Measurements from ENCODE around the gene RBM20. TPM values are rescaled to one million over a fixed set of nuclear protein-coding genes. Genes with fewer than 3 reads are reported as not detected.

RBM20 gene
- total and polyA plus RNA-seq, 10 of the 15 experiments (the other 5 are each of a cell fraction or from before 2014, with no cell fraction given) = 0.04 to 0.26 (median 0.15) TPM

DNA sequence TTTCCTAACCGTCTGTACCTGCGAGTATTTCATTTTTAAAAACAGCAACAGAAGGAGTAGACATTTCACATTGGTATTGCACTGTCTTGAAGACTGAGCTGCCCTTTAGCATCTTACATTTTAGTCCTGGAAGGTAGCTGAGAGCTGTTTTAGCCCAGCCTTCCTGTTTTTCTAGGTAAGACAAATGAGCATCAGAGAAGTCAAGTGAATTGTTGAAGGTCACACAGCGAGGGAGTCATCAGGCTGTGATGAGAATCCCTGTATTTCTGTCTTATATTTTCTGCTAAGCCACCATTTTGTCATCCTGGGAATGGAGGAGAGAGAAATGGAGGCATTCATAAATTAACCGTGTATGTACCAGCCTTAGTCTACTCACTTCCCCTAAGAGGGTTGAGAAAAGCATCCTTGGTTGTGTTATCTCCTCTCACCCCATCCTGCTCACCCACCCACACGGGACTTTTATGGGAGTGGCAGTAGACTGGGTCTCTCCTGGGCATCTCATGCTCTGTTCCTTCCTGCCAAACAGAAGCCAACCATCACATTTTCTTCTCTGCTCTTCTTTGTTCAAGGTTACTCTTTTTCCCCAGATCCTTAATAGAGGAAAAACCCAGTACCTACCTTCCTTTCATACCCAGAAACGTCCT lies 8.5 kb downstream of the RBM20 start:
- intact Hi-C loops (cut with micrococcal nuclease; ENCODE audit: unreplicated experiment) = loop anchor here (10.0 kb wide), 1 partner anchor 62 kb away; no protein-coding TSS in a partner anchor
- 31% methylated on average over 6 of the region's 6 CpGs for WGBS (ENCODE audit: insufficient coverage, insufficient replicate concordance, low lambda C conversion rate, missing lambda C conversion rate)
- ChIA-PET RAD21 (ENCODE audit: unreplicated experiment) (interaction anchor here (0.7 to 1.2 kb wide), 2 partner anchors 9 to 14 kb away, joined by 4 read pairs; no protein-coding TSS in a partner anchor), CTCF (interaction anchor here (0.7 to 0.9 kb wide), 2 partner anchors 23 to 42 kb away, joined by 3 read pairs; no protein-coding TSS in a partner anchor), SMC1A (ENCODE audit: uncharacterized antibody, unreplicated experiment) (interaction anchor here (0.9 to 1.5 kb wide), 5 partner anchors 11 to 37 kb away, joined by 3 to 7 read pairs (median 4); no protein-coding TSS in a partner anchor), POLR2A (interaction anchor here (0.7 kb wide), 1 partner anchor 45 kb away, joined by 3 read pairs; no protein-coding TSS in a partner anchor)
- no peaks in the 10 kb centered on the region for H3K36me3 ChIP-seq (ENCODE audit: control insufficient read depth in 2 of 2, insufficient read depth in 2 of 2, low read length in 1 of 2)
- ATAC-seq = peak; percentile 70
- no peak for DNase-seq (ENCODE audit: low read depth, low spot score)
- no TSS peak for BruUV-seq (replicated peaks)
- H3K4me3 ChIP-seq = no peak overlapping the region
- H3K27me3 ChIP-seq (replicated peaks in 1 of 2; ENCODE audit: control insufficient read depth in 2 of 2, insufficient read depth in 2 of 2, low read length in 1 of 2) = no peaks in the 10 kb centered on the region
- no peaks in the 10 kb centered on the region; the same call in 2 of the 3 replicates for H3K9me3 ChIP-seq (replicated peaks; ENCODE audit: control insufficient read depth, insufficient read depth, low read length)
- H2AFZ ChIP-seq (ENCODE audit: control insufficient read depth, low read depth, low read length) = no peak overlapping the region
- H3K79me2 ChIP-seq (ENCODE audit: control insufficient read depth, insufficient read depth, low read length) = no peaks in the 10 kb centered on the region
- no peak overlapping the region for H3K27ac ChIP-seq (ENCODE audit: control insufficient read depth, insufficient read depth)
- no peak for TF ChIP-seq ZBED1 (IDR thresholded peaks at IDR 0.05; ENCODE audit: borderline replicate concordance)
- no peak overlapping the region for H3K4me2 ChIP-seq (ENCODE audit: control insufficient read depth, insufficient read depth)
- no peaks in the 10 kb centered on the region for H4K20me1 ChIP-seq (ENCODE audit: control insufficient read depth, insufficient read depth)
- in situ Hi-C loops (cut with MboI) = no loop called here
- H3K9ac ChIP-seq (ENCODE audit: control insufficient read depth, insufficient read depth, low read length) = no peak overlapping the region
- peaks cover 11% of the 10 kb centered on the region for H3K4me1 ChIP-seq (ENCODE audit: control insufficient read depth, insufficient read depth, low read length)
- no peak for FAIRE-seq

GRCh38 chr10:110655320-110655719 lies 11.2 kb downstream of the RBM20 start:
- CTCF ChIA-PET = interaction anchor here (0.6 kb wide), 1 partner anchor 205 kb away, joined by 5 read pairs; no protein-coding TSS in a partner anchor

More at GRCh38 chr10:110655320-110655719, 11.2 kb downstream of the RBM20 start:
- Histone ChIP-seq H3K79me2 (ENCODE audit: control insufficient read depth, insufficient read depth, low read length) (no peaks in the 10 kb centered on the region), H3K36me3 (ENCODE audit: control insufficient read depth in 2 of 2, insufficient read depth in 2 of 2, low read length in 1 of 2) (no peaks in the 10 kb centered on the region), H3K9ac (ENCODE audit: control insufficient read depth, insufficient read depth, low read length) (no peak overlapping the region), H3K4me3 (no peak overlapping the region), H3K9me3 (replicated peaks; ENCODE audit: control insufficient read depth, insufficient read depth, low read length) (no peaks in the 10 kb centered on the region; the same call in 2 of the 3 replicates), H4K20me1 (ENCODE audit: control insufficient read depth, insufficient read depth) (no peaks in the 10 kb centered on the region), H3K27me3 (replicated peaks in 1 of 2; ENCODE audit: control insufficient read depth in 2 of 2, insufficient read depth in 2 of 2, low read length in 1 of 2) (no peaks in the 10 kb centered on the region), H3K27ac (ENCODE audit: control insufficient read depth, insufficient read depth) (no peak overlapping the region), H3K4me2 (ENCODE audit: control insufficient read depth, insufficient read depth) (no peak overlapping the region), H2AFZ (ENCODE audit: control insufficient read depth, low read depth, low read length) (no peak overlapping the region), H3K4me1 (ENCODE audit: control insufficient read depth, insufficient read depth, low read length) (peaks cover 10% of the 10 kb centered on the region)
- TF ChIP-seq RELA (IDR thresholded peaks at IDR 0.05; ENCODE audit: borderline replicate concordance, partially characterized antibody) (no peak), RAD21 (IDR thresholded peaks at IDR 0.05; ENCODE audit: insufficient read depth, low read depth, low read length) (no peak), NFIC (IDR thresholded peaks at IDR 0.05; ENCODE audit: low read depth, low read length) (no peak), STAT1 (conservative IDR thresholded peaks at IDR 0.05) (no peak), BACH1 (IDR thresholded peaks at IDR 0.05; ENCODE audit: borderline replicate concordance) (no peak), NRF1 (conservative IDR thresholded peaks at IDR 0.05; ENCODE audit: low read depth, low read length) (no peak), FOXM1 (IDR thresholded peaks at IDR 0.05; ENCODE audit: low read depth, low read length) (no peak), BMI1 (IDR thresholded peaks at IDR 0.05; ENCODE audit: borderline replicate concordance) (no peak), PAX8 (IDR thresholded peaks at IDR 0.05) (no peak), BHLHE40 (IDR thresholded peaks at IDR 0.05; ENCODE audit: borderline replicate concordance in 1 of 2, low read depth in 2 of 2, low read length in 1 of 2) (no peak), BRCA1 (IDR thresholded peaks at IDR 0.05; ENCODE audit: low read depth, low read length) (no peak), DPF2 (IDR thresholded peaks at IDR 0.05) (no peak)
- TF ChIP-seq, protein P1, sequence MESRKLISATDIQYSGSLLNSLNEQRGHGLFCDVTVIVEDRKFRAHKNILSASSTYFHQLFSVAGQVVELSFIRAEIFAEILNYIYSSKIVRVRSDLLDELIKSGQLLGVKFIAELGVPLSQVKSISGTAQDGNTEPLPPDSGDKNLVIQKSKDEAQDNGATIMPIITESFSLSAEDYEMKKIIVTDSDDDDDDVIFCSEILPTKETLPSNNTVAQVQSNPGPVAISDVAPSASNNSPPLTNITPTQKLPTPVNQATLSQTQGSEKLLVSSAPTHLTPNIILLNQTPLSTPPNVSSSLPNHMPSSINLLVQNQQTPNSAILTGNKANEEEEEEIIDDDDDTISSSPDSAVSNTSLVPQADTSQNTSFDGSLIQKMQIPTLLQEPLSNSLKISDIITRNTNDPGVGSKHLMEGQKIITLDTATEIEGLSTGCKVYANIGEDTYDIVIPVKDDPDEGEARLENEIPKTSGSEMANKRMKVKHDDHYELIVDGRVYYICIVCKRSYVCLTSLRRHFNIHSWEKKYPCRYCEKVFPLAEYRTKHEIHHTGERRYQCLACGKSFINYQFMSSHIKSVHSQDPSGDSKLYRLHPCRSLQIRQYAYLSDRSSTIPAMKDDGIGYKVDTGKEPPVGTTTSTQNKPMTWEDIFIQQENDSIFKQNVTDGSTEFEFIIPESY (IDR thresholded peaks at IDR 0.05) = no peak
- RAD21 ChIA-PET (ENCODE audit: unreplicated experiment) = interaction anchor here (0.6 to 1.2 kb wide), 2 partner anchors 8 to 16 kb away, joined by 3 read pairs; no protein-coding TSS in a partner anchor
- no peak for ATAC-seq
- DNase-seq (ENCODE audit: low read depth, low spot score) = no peak
- SMC1A ChIA-PET (ENCODE audit: uncharacterized antibody, unreplicated experiment) = interaction anchor here (0.6 kb wide), 1 partner anchor 176 kb away, joined by 3 read pairs; no protein-coding TSS in a partner anchor
- no peak for FAIRE-seq
- 30% methylated on average over 1 of the region's 1 CpG for WGBS (ENCODE audit: insufficient coverage, insufficient replicate concordance, low lambda C conversion rate, missing lambda C conversion rate)
- intact Hi-C loops (cut with micrococcal nuclease; ENCODE audit: unreplicated experiment) = loop anchor here (10.0 kb wide), 1 partner anchor 59 kb away; no protein-coding TSS in a partner anchor
- in situ Hi-C loops (cut with MboI) = no loop called here
- POLR2A ChIA-PET = no interaction called here
- no TSS peak for BruUV-seq (replicated peaks)

All from GM12878 (cell line).